Measurements from ENCODE around the gene GPX4. TPM values are rescaled to one million over a fixed set of nuclear protein-coding genes. Genes with fewer than 3 reads are reported as not detected.

Gene GPX4
- total RNA-seq, 1 donor from 2014 or later, result 387 TPM

GRCh38 chr19:1057176-1057855 is 46.5 kb upstream of the GPX4 start:
- no peak overlapping the region for H3K27ac ChIP-seq
- ATAC-seq (peak; percentile 65), DNase-seq (no peak)
- no peak overlapping the region for H3K4me3 ChIP-seq
- intact Hi-C loops (cut with DNase I), result no loop called here
- peak; percentile 35 for TF ChIP-seq CTCF (IDR thresholded peaks at IDR 0.05)
- H3K4me1 ChIP-seq, result no peaks in the 10 kb centered on the region
- H3K27me3 ChIP-seq, result no peaks in the 10 kb centered on the region
- no peaks in the 10 kb centered on the region for H3K36me3 ChIP-seq
- H3K9me3 ChIP-seq, result peaks cover 14% of the 10 kb centered on the region

- intact Hi-C loops (cut with DNase I), result no loop called here
- TF ChIP-seq CTCF (IDR thresholded peaks at IDR 0.05), result no peak
- Histone ChIP-seq H3K4me1 (no peaks in the 10 kb centered on the region), H3K9me3 (peaks cover 14% of the 10 kb centered on the region), H3K27ac (no peak overlapping the region), H3K36me3 (no peaks in the 10 kb centered on the region), H3K4me3 (no peak overlapping the region), H3K27me3 (no peaks in the 10 kb centered on the region)
- DNase-seq (no peak), ATAC-seq (no peak)
Observed at GRCh38 chr19:1058112-1058511, 45.7 kb upstream of the GPX4 start.

GRCh38 chr19:1060689-1061088 is 43.1 kb upstream of the GPX4 start:
- TF ChIP-seq CTCF (IDR thresholded peaks at IDR 0.05), result no peak
- H3K27me3 ChIP-seq, result no peaks in the 10 kb centered on the region
- DNase-seq (no peak), ATAC-seq (no peak)
- peaks cover 12% of the 10 kb centered on the region for H3K4me1 ChIP-seq
- H3K4me3 ChIP-seq, result no peak overlapping the region
- H3K36me3 ChIP-seq, result no peaks in the 10 kb centered on the region
- intact Hi-C loops (cut with DNase I), result no loop called here
- no peak overlapping the region for H3K27ac ChIP-seq
- H3K9me3 ChIP-seq, result peaks cover 14% of the 10 kb centered on the region

- intact Hi-C loops (cut with DNase I), result no loop called here
Observed at GRCh38 chr19:1061987-1062386, 41.8 kb upstream of the GPX4 start.

GRCh38 chr19:1062387-1063029 is 41.3 kb upstream of the GPX4 start:
- no peaks in the 10 kb centered on the region for H3K36me3 ChIP-seq
- ATAC-seq (no peak), DNase-seq (no peak)
- H3K4me1 ChIP-seq, result peaks cover 27% of the 10 kb centered on the region
- H3K4me3 ChIP-seq, result no peak overlapping the region
- H3K27me3 ChIP-seq, result no peaks in the 10 kb centered on the region
- no peak overlapping the region for H3K27ac ChIP-seq
- intact Hi-C loops (cut with DNase I), result no loop called here
- no peak for TF ChIP-seq CTCF (IDR thresholded peaks at IDR 0.05)
- H3K9me3 ChIP-seq, result peaks cover 7% of the 10 kb centered on the region

More at GRCh38 chr19:1061987-1062386, 41.8 kb upstream of the GPX4 start:
- peaks cover 12% of the 10 kb centered on the region for H3K9me3 ChIP-seq
- no peaks in the 10 kb centered on the region for H3K27me3 ChIP-seq
- no peaks in the 10 kb centered on the region for H3K36me3 ChIP-seq
- no peak overlapping the region for H3K4me3 ChIP-seq
- no peak overlapping the region for H3K27ac ChIP-seq
- DNase-seq (no peak), ATAC-seq (no peak)
- no peak for TF ChIP-seq CTCF (IDR thresholded peaks at IDR 0.05)
- peaks cover 22% of the 10 kb centered on the region for H3K4me1 ChIP-seq

Data from upper lobe of right lung (tissue), 1 donor.